H1 (cell line): Measurements from ENCODE around the gene PNO1.

Experiments
- ATF3 ChIP-seq: IDR thresholded peaks from 2 replicates; pipeline ENCODE4 v1.6.1; 2011; ENCODE audit warnings: low read depth, mild to moderate bottlenecking, low read length; ENCODE audit not compliant: insufficient read depth
- BRCA1 ChIP-seq: IDR thresholded peaks from 2 replicates; pipeline ENCODE4 v1.6.1; 2012; ENCODE audit warnings: low read depth, low read length, improper control_type of control experiment
- CEBPB ChIP-seq: IDR thresholded peaks from 2 replicates; pipeline ENCODE4 v1.6.1; 2012; ENCODE audit warnings: low read depth, low read length
- CREB1 ChIP-seq: IDR thresholded peaks from 2 replicates; pipeline ENCODE4 v1.6.1; 2012; ENCODE audit warnings: inconsistent platforms
- CTCF ChIP-seq, 3 experiments: IDR thresholded peaks; 1 replicate in 2 of 3; 2 replicates in 1 of 3; pipeline versions ENCODE4 v1.5.1 to v1.6.1; 2011; ENCODE audit warnings: low read length in 3 of 3, mild to moderate bottlenecking in 3 of 3, inconsistent platforms in 2 of 3, low read depth in 1 of 3, moderate library complexity in 1 of 3; ENCODE audit not compliant: insufficient read depth in 1 of 3; ENCODE audit errors: control extremely low read depth in 1 of 3
- EP300 ChIP-seq, 2 experiments: IDR thresholded peaks; 1 replicate in 1 of 2; 2 replicates in 1 of 2; pipeline ENCODE4 v1.6.1; 2011 to 2012; ENCODE audit warnings: low read depth in 2 of 2, low read length in 2 of 2, mild to moderate bottlenecking in 2 of 2, borderline replicate concordance in 1 of 2, inconsistent platforms in 1 of 2, moderate library complexity in 1 of 2
- EZH2 ChIP-seq: fragments of 200-600 bp; sonication (generic); IDR thresholded peaks from 2 replicates; pipeline ENCODE4 v1.7.1; 2012; ENCODE audit warnings: low read depth, mild to moderate bottlenecking, moderate library complexity, low read length, inconsistent platforms; ENCODE audit not compliant: severe bottlenecking
- FOSL1 ChIP-seq: IDR thresholded peaks from 2 replicates; pipeline ENCODE4 v1.6.1; 2011; ENCODE audit warnings: mild to moderate bottlenecking, low read depth, low read length, moderate library complexity; ENCODE audit not compliant: insufficient read depth
- JUN ChIP-seq: IDR thresholded peaks from 2 replicates; pipeline ENCODE4 v1.6.1; 2011; ENCODE audit warnings: low read depth, mild to moderate bottlenecking, improper control_type of control experiment, low read length
- KDM1A ChIP-seq: fragments of 200-600, 300-600 bp; sonication (generic); IDR thresholded peaks from 2 replicates; pipeline ENCODE4 v1.7.1; 2016; ENCODE audit warnings: mild to moderate bottlenecking, low read length, borderline replicate concordance
- POLR2A ChIP-seq, 2 experiments: IDR thresholded peaks; 1 replicate in 1 of 2; 2 replicates in 1 of 2; pipeline ENCODE4 v1.6.1; 2011; ENCODE audit warnings: low read depth in 2 of 2, low read length in 2 of 2, mild to moderate bottlenecking in 2 of 2; ENCODE audit errors: control extremely low read depth in 1 of 2
- POLR2AphosphoS5 ChIP-seq: IDR thresholded peaks from 2 replicates; pipeline ENCODE4 v1.6.1; 2011; ENCODE audit warnings: low read depth, low read length
- TAF1 ChIP-seq: IDR thresholded peaks from 2 replicates; pipeline ENCODE4 v1.6.1; 2011; ENCODE audit warnings: mild to moderate bottlenecking, low read depth, low read length
- ZNF274 ChIP-seq: IDR thresholded peaks from 2 replicates; pipeline ENCODE4 v1.7.0; 2012; ENCODE audit warnings: low read length, borderline replicate concordance; ENCODE audit errors: extremely low read depth

GRCh38 chr2:68218343-68218901 lies 60.7 kb downstream of the PNO1 start:
- TF ChIP-seq TAF1 (no peak), CEBPB (no peak), ZNF274 (no peak), POLR2AphosphoS5 (no peak), ATF3 (no peak), KDM1A (no peak), CTCF (IDR thresholded peaks at IDR 0.05; ENCODE audit: control extremely low read depth in 1 of 3, insufficient read depth in 1 of 3, low read depth in 1 of 3, low read length in 3 of 3) (no peak), EP300 (IDR thresholded peaks at IDR 0.05; ENCODE audit: borderline replicate concordance in 1 of 2, low read depth in 2 of 2, low read length in 2 of 2) (no peak), JUN (no peak), POLR2A (IDR thresholded peaks at IDR 0.05; ENCODE audit: control extremely low read depth in 1 of 2, low read depth in 2 of 2, low read length in 2 of 2) (no peak), BRCA1 (no peak), EZH2 (no peak), FOSL1 (no peak), CREB1 (no peak)
